DND-41 (cell line): Measurements from ENCODE around the gene PLD5.
"Not testable (repeated sequence)": the region's sequence is repeated elsewhere in the genome, so short reads cannot be mapped to it uniquely, and the experiment has no call there.

ENCODE experiments used
- ATAC-seq: fragments of 200-7000 bp; cut with Tn5 transposase; 3 replicates; pipeline ENCODE4 v1.9.1; 2021; ENCODE audit warnings: low read depth; ENCODE audit not compliant: insufficient read depth
- DNase-seq: peaks from one replicate; pipeline ENCODE4 v3.0.0-alpha.2; 2020
- H2AFZ ChIP-seq: 2 replicates; pipeline ENCODE4 v1.6.0; 2012; ENCODE audit warnings: low read depth, low read length
- H3K27ac ChIP-seq: 2 replicates; pipeline ENCODE4 v1.5.1; 2012; ENCODE audit warnings: low read length, inconsistent platforms
- H3K27me3 ChIP-seq: fragments of 200-600 bp; sonication (generic); 2 replicates; pipeline ENCODE4 v1.6.0; 2012; ENCODE audit warnings: low read length, mild to moderate bottlenecking, inconsistent platforms; ENCODE audit not compliant: insufficient read depth, poor library complexity
- H3K36me3 ChIP-seq: 2 replicates; pipeline ENCODE4 v1.5.1; 2012; ENCODE audit warnings: low read length, inconsistent platforms; ENCODE audit not compliant: insufficient read depth
- H3K4me1 ChIP-seq: 2 replicates; pipeline ENCODE4 v1.5.1; 2012; ENCODE audit warnings: mild to moderate bottlenecking, low read length; ENCODE audit not compliant: insufficient read depth
- H3K4me2 ChIP-seq: 2 replicates; pipeline ENCODE4 v1.6.0; 2012; ENCODE audit warnings: mild to moderate bottlenecking, moderate library complexity, low read length, inconsistent platforms; ENCODE audit not compliant: insufficient read depth
- H3K4me3 ChIP-seq, 2 experiments: fragments of 200-600 bp in 1 of 2; shearing (Covaris generic) in 1 of 2; 2 replicates each; pipeline ENCODE4 v1.5.1; 2012 to 2016; ENCODE audit warnings: inconsistent platforms in 2 of 2, low read length in 2 of 2, mild to moderate bottlenecking in 2 of 2, low read depth in 1 of 2, moderate library complexity in 1 of 2
- H3K79me2 ChIP-seq: 2 replicates; pipeline ENCODE4 v1.6.0; 2012; ENCODE audit warnings: low read length, inconsistent platforms; ENCODE audit not compliant: insufficient read depth
- H3K9ac ChIP-seq: 2 replicates; pipeline ENCODE4 v1.6.0; 2012; ENCODE audit warnings: low read depth, mild to moderate bottlenecking, inconsistent platforms, low read length, moderate library complexity
- H3K9me3 ChIP-seq: 2 replicates; pipeline ENCODE4 v1.5.1; 2012; ENCODE audit warnings: low read length, moderate library complexity, mild to moderate bottlenecking, inconsistent platforms; ENCODE audit not compliant: insufficient read depth, severe bottlenecking
- H4K20me1 ChIP-seq: 2 replicates; pipeline ENCODE4 v1.6.0; 2012; ENCODE audit warnings: low read length; ENCODE audit not compliant: insufficient read depth
- CTCF ChIP-seq: IDR thresholded peaks from 2 replicates; pipeline ENCODE4 v1.5.1; 2012; ENCODE audit warnings: borderline replicate concordance, low read length, moderate library complexity, mild to moderate bottlenecking; ENCODE audit not compliant: poor library complexity, severe bottlenecking; ENCODE audit errors: extremely low read depth
- EZH2 ChIP-seq: IDR thresholded peaks from 3 replicates; pipeline ENCODE4 v1.6.1; 2012; ENCODE audit warnings: borderline replicate concordance, low read depth, mild to moderate bottlenecking, moderate library complexity, low read length, inconsistent platforms; ENCODE audit not compliant: severe bottlenecking

The PLD5 gene

GRCh38 chr1:242184955-242185354, 339.5 kb downstream of the PLD5 start:
- H3K9ac ChIP-seq = no peak overlapping the region
- no peak overlapping the region for H2AFZ ChIP-seq
- no peak for DNase-seq
- H3K4me3 ChIP-seq = no peak overlapping the region
- no peaks in the 10 kb centered on the region for H3K27me3 ChIP-seq
- H3K9me3 ChIP-seq = no peaks in the 10 kb centered on the region
- TF ChIP-seq EZH2 (no peak), CTCF (no peak)
- H3K79me2 ChIP-seq = no peaks in the 10 kb centered on the region
- no peaks in the 10 kb centered on the region for H3K4me1 ChIP-seq
- ATAC-seq = no peak
- H3K27ac ChIP-seq = no peak overlapping the region
- no peaks in the 10 kb centered on the region for H4K20me1 ChIP-seq
- H3K4me2 ChIP-seq = no peak overlapping the region
- H3K36me3 ChIP-seq = no peaks in the 10 kb centered on the region

- not testable (repeated sequence) for H4K20me1 ChIP-seq, H2AFZ ChIP-seq, H3K9me3 ChIP-seq, H3K27me3 ChIP-seq, H3K79me2 ChIP-seq, DNase-seq, H3K9ac ChIP-seq, H3K27ac ChIP-seq, H3K4me1 ChIP-seq, ATAC-seq, H3K4me2 ChIP-seq, H3K4me3 ChIP-seq, H3K36me3 ChIP-seq
Measured at GRCh38 chr1:242179767-242180166, 344.7 kb downstream of the PLD5 start.

- TF ChIP-seq EZH2 = no peak
- TF ChIP-seq CTCF = no peak
- ATAC-seq = no peak
Measured at GRCh38 chr1:242178924-242179708, 345.4 kb downstream of the PLD5 start.

GRCh38 chr1:242178436-242178835, 346.1 kb downstream of the PLD5 start:
- no peaks in the 10 kb centered on the region for H3K36me3 ChIP-seq
- H3K79me2 ChIP-seq = no peaks in the 10 kb centered on the region
- no peaks in the 10 kb centered on the region for H4K20me1 ChIP-seq
- no peaks in the 10 kb centered on the region for H3K4me1 ChIP-seq
- no peaks in the 10 kb centered on the region for H3K9me3 ChIP-seq
- no peak overlapping the region for H2AFZ ChIP-seq
- TF ChIP-seq EZH2 (no peak), CTCF (no peak)
- DNase-seq (no peak), ATAC-seq (no peak)
- H3K4me3 ChIP-seq = no peak overlapping the region
- H3K27ac ChIP-seq = no peak overlapping the region
- no peak overlapping the region for H3K4me2 ChIP-seq
- no peak overlapping the region for H3K9ac ChIP-seq
- no peaks in the 10 kb centered on the region for H3K27me3 ChIP-seq

More at GRCh38 chr1:242178924-242179708, 345.4 kb downstream of the PLD5 start:
- Histone ChIP-seq H4K20me1 (no peaks in the 10 kb centered on the region), H3K36me3 (no peaks in the 10 kb centered on the region), H3K4me2 (no peak overlapping the region), H3K4me1 (no peaks in the 10 kb centered on the region), H3K9ac (no peak overlapping the region), H3K79me2 (no peaks in the 10 kb centered on the region), H2AFZ (no peak overlapping the region), H3K4me3 (no peak overlapping the region), H3K27me3 (no peaks in the 10 kb centered on the region), H3K27ac (no peak overlapping the region), H3K9me3 (no peaks in the 10 kb centered on the region)
- DNase-seq = no peak
